Measurements from ENCODE around the gene BIRC6.

DNA sequence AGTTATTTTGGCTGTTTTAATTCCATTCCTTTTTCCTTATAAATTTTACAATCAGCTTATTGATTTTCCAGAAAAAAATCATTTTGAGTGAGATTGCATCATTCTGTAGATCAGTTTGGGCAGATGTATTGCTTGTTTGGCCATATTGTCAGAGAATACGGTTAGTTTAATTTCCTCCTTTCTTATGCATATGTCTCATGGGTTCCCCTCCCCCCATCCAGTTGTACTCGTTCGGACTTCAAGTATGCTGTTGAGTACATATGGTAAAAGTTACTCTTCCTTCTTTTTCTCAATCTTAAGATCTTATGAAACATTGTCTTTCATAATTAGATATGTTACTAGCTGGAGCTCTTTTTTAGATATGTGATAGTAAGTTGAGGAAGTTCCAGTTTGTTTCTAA is 139.8 kb downstream of the BIRC6 start:
- no peak for TF ChIP-seq POLR2A (IDR thresholded peaks at IDR 0.05)
- TF ChIP-seq, protein P1, sequence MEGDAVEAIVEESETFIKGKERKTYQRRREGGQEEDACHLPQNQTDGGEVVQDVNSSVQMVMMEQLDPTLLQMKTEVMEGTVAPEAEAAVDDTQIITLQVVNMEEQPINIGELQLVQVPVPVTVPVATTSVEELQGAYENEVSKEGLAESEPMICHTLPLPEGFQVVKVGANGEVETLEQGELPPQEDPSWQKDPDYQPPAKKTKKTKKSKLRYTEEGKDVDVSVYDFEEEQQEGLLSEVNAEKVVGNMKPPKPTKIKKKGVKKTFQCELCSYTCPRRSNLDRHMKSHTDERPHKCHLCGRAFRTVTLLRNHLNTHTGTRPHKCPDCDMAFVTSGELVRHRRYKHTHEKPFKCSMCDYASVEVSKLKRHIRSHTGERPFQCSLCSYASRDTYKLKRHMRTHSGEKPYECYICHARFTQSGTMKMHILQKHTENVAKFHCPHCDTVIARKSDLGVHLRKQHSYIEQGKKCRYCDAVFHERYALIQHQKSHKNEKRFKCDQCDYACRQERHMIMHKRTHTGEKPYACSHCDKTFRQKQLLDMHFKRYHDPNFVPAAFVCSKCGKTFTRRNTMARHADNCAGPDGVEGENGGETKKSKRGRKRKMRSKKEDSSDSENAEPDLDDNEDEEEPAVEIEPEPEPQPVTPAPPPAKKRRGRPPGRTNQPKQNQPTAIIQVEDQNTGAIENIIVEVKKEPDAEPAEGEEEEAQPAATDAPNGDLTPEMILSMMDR (IDR thresholded peaks at IDR 0.05) = no peak

All from testis (tissue), 2 donors.